K562 (cell line): ENCODE results near the gene DDR1. TPM values are rescaled to one million over a fixed set of nuclear protein-coding genes. Genes with fewer than 3 reads are reported as not detected.

Experiments
- ATAC-seq: fragments of 200-7000 bp; cut with Tn5 transposase; 3 replicates; pipeline ENCODE4 v1.9.1; 2020; ENCODE audit warnings: moderate library complexity
- BruUV-seq: library from RNA; stranded (reverse); fragments of 400-500 nt; replicated peaks from 2 replicates; lab custom pipeline; 2021; lab: Mats Ljungman, UMichigan
- CTCF ChIA-PET: fragments of 300-600 bp; formaldehyde crosslinking; extraction: SDS; loops from one replicate; lab custom pipeline; 2021; ENCODE audit warnings: low intra/inter-chr PET ratio; lab: Yijun Ruan, JAX
- POLR2A ChIA-PET: fragments of 300-600, 350-650 bp; sonication (Branson Sonifier 250); formaldehyde crosslinking; extraction: SDS; loops from one replicate; lab custom pipeline; 2021; ENCODE audit warnings: antibody characterized with exemption, inconsistent platforms; lab: Yijun Ruan, JAX
- DNase-seq, 4 experiments: peaks; one replicate each; pipeline versions ENCODE4 v3.0.0 to v3.0.0-alpha.2; 2011 to 2018; ENCODE audit warnings: low spot score in 3 of 4, mixed read lengths in 3 of 4; ENCODE audit errors: extremely low read depth in 1 of 4
- FAIRE-seq: peaks from 2 replicates; lab custom pipeline; 2011; peaks lifted over from hg19 to GRCh38; lab: Jason Lieb, UNC
- H2AFZ ChIP-seq: 2 replicates; pipeline ENCODE4 v1.6.0; 2011; ENCODE audit warnings: low read depth, low read length, control low read depth, inconsistent platforms
- H3K27ac ChIP-seq: fragments of 200-600 bp; 3 replicates; pipeline ENCODE4 v1.8.0; 2011; ENCODE audit warnings: low read depth, mild to moderate bottlenecking, control low read depth, inconsistent platforms, low read length, moderate library complexity, mixed read lengths; ENCODE audit errors: extremely low read depth
- H3K27me3 ChIP-seq, 2 experiments: fragments of 300-600 bp in 1 of 2; 2 replicates in 1 of 2; 3 replicates in 1 of 2; pipeline versions ENCODE4 v1.6.0 to v1.8.0; 2011; ENCODE audit warnings: inconsistent platforms in 2 of 2, low read length in 2 of 2, mild to moderate bottlenecking in 1 of 2, mixed read lengths in 1 of 2, moderate library complexity in 1 of 2; ENCODE audit not compliant: control insufficient read depth in 2 of 2, insufficient read depth in 2 of 2
- H3K36me3 ChIP-seq: fragments of 300-600 bp; 3 replicates; pipeline ENCODE4 v1.8.0; 2011; ENCODE audit warnings: mild to moderate bottlenecking, low read length, inconsistent platforms; ENCODE audit not compliant: control insufficient read depth, insufficient read depth
- H3K4me1 ChIP-seq, 2 experiments: fragments of 200-600 bp in 1 of 2; replicated peaks in 1 of 2; 2 replicates in 1 of 2; 3 replicates in 1 of 2; pipeline versions ENCODE4 v1.5.1 to v1.8.0; 2011; ENCODE audit warnings: inconsistent platforms in 2 of 2, low read length in 2 of 2, mild to moderate bottlenecking in 1 of 2, mixed read lengths in 1 of 2, moderate library complexity in 1 of 2; ENCODE audit not compliant: control insufficient read depth in 2 of 2, insufficient read depth in 2 of 2
- H3K4me2 ChIP-seq: 2 replicates; pipeline ENCODE4 v1.6.1; 2011; ENCODE audit warnings: low read length, control low read depth, inconsistent platforms, mixed read lengths; ENCODE audit not compliant: insufficient read depth
- H3K4me3 ChIP-seq: fragments of 200-600 bp; sonication (generic), shearing (Covaris generic); 2 replicates; pipeline ENCODE4 v1.5.1; 2016; ENCODE audit warnings: control low read depth, inconsistent platforms
- H3K79me2 ChIP-seq: fragments of 200-600 bp; 3 replicates; pipeline ENCODE4 v1.8.0; 2011; ENCODE audit warnings: low read length, inconsistent platforms; ENCODE audit not compliant: control insufficient read depth, insufficient read depth
- H3K9ac ChIP-seq, 2 experiments: 2 replicates each; pipeline versions ENCODE4 v1.6.0 to v1.6.1; 2011; ENCODE audit warnings: low read depth in 2 of 2, low read length in 2 of 2, control low read depth in 1 of 2, inconsistent platforms in 1 of 2, mild to moderate bottlenecking in 1 of 2, mixed read lengths in 1 of 2; ENCODE audit not compliant: insufficient read depth in 1 of 2
- H3K9me1 ChIP-seq: one replicate; pipeline ENCODE4 v1.6.0; 2011; ENCODE audit warnings: inconsistent platforms, mild to moderate bottlenecking, low read length, moderate library complexity; ENCODE audit not compliant: control insufficient read depth, insufficient read depth
- H3K9me3 ChIP-seq: replicated peaks from 2 replicates; pipeline ENCODE4 v1.5.1; 2011; ENCODE audit warnings: low read depth, low read length, inconsistent platforms; ENCODE audit not compliant: control insufficient read depth, insufficient read depth
- H4K20me1 ChIP-seq: replicated peaks from 2 replicates; pipeline ENCODE4 v1.6.1; 2011; ENCODE audit warnings: low read length, inconsistent platforms, mixed read lengths; ENCODE audit not compliant: control insufficient read depth, insufficient read depth
- ARHGAP35 ChIP-seq: fragments of 450-650 bp; IDR thresholded peaks from 2 replicates; pipeline ENCODE4 v1.6.1; 2018; ENCODE audit not compliant: partially characterized antibody
- ATF7 ChIP-seq: fragments of 450-650 bp; IDR thresholded peaks from 2 replicates; pipeline ENCODE4 v1.7.1; 2014; ENCODE audit warnings: mild to moderate bottlenecking, moderate library complexity
- BMI1 ChIP-seq: fragments of 150-350 bp; IDR thresholded peaks from 2 replicates; pipeline ENCODE4 v1.6.1; 2014; ENCODE audit warnings: low read length
- CEBPB ChIP-seq: fragments of 450-650 bp; IDR thresholded peaks from 2 replicates; pipeline ENCODE4 v1.6.1; 2016; ENCODE audit warnings: missing genetic modification characterization, missing compliant biosample characterization
- CEBPG ChIP-seq, 3 experiments: fragments of 200-800 bp in 1 of 3; sonication (Bioruptor generic) in 1 of 3; sonication (generic) in 1 of 3; formaldehyde crosslinking in 1 of 3; IDR thresholded peaks in 2 of 3; conservative IDR thresholded peaks in 1 of 3; 2 replicates each; pipeline versions ENCODE4 v1.6.1 to v1.8.0; 2016 to 2022; ENCODE audit warnings: missing compliant biosample characterization in 2 of 3, missing genetic modification characterization in 2 of 3, mild to moderate bottlenecking in 1 of 3, missing genetic modification reagents in 1 of 3
- HDAC3 ChIP-seq: fragments of 450-650 bp; IDR thresholded peaks from 2 replicates; pipeline ENCODE4 v1.6.1; 2018; ENCODE audit warnings: borderline replicate concordance, mild to moderate bottlenecking, moderate library complexity; ENCODE audit not compliant: partially characterized antibody
- ILF3 ChIP-seq: fragments of 450-650 bp; IDR thresholded peaks from 2 replicates; pipeline ENCODE4 v1.6.1; 2018; ENCODE audit warnings: antibody characterized with exemption, mild to moderate bottlenecking, moderate library complexity, borderline replicate concordance
- KLF10 ChIP-seq: fragments of 250-450 bp; sonication (Bioruptor Pico); IDR thresholded peaks from 2 replicates; pipeline ENCODE4 v1.6.1; 2021; ENCODE audit warnings: matching md5 sums
- MLX ChIP-seq, 2 experiments: fragments of 450-650 bp in 1 of 2; sonication (generic) in 1 of 2; formaldehyde crosslinking; conservative IDR thresholded peaks; 2 replicates each; pipeline versions ENCODE4 v1.4.0 to v1.8.1; 2020 to 2022; ENCODE audit warnings: mild to moderate bottlenecking in 1 of 2, missing genetic modification reagents in 1 of 2
- NFIC ChIP-seq: fragments of 450-650 bp; IDR thresholded peaks from 2 replicates; pipeline ENCODE4 v1.6.1; 2017; ENCODE audit warnings: mild to moderate bottlenecking, inconsistent platforms
- NFIX ChIP-seq: fragments of 250-450 bp; sonication (Bioruptor Pico); IDR thresholded peaks from 2 replicates; pipeline ENCODE4 v1.4.0; 2020; ENCODE audit warnings: low read depth, mild to moderate bottlenecking, moderate library complexity
- NR3C1 ChIP-seq: sonication (generic); formaldehyde crosslinking; IDR thresholded peaks from 2 replicates; pipeline ENCODE4 v1.8.1; 2022; ENCODE audit warnings: missing genetic modification reagents
- PCBP2 ChIP-seq: fragments of 200-400 bp; formaldehyde crosslinking; IDR thresholded peaks from 2 replicates; pipeline ENCODE4 v1.6.1; 2018; ENCODE audit warnings: low read length, low read depth, mild to moderate bottlenecking, moderate library complexity; ENCODE audit not compliant: poor library complexity, severe bottlenecking
- RCOR1 ChIP-seq, 2 experiments: IDR thresholded peaks; 2 replicates each; pipeline ENCODE4 v1.6.1; 2012; ENCODE audit warnings: low read depth in 2 of 2, low read length in 2 of 2, borderline replicate concordance in 1 of 2, improper control_type of control experiment in 1 of 2
- RNF2 ChIP-seq: sonication (generic); IDR thresholded peaks from 2 replicates; pipeline ENCODE4 v1.6.1; 2016
- SIX5 ChIP-seq, 2 experiments: IDR thresholded peaks; 2 replicates each; pipeline ENCODE4 v1.6.1; 2011; ENCODE audit warnings: low read length in 2 of 2, borderline replicate concordance in 1 of 2, low read depth in 1 of 2, mild to moderate bottlenecking in 1 of 2, moderate library complexity in 1 of 2; ENCODE audit not compliant: insufficient read depth in 1 of 2
- STAT5A ChIP-seq: IDR thresholded peaks from 2 replicates; pipeline ENCODE4 v1.6.1; 2012; ENCODE audit warnings: low read length, inconsistent platforms, borderline replicate concordance
- TAF7 ChIP-seq: fragments of 450-650 bp; IDR thresholded peaks from 2 replicates; pipeline ENCODE4 v1.6.1; 2016; ENCODE audit warnings: missing genetic modification characterization, missing compliant biosample characterization
- ZNF778 ChIP-seq: fragments of 450-650 bp; formaldehyde crosslinking; IDR thresholded peaks from 2 replicates; pipeline ENCODE4 v1.4.0; 2020; ENCODE audit warnings: mild to moderate bottlenecking, moderate library complexity
- WGBS: fragments of 100-300 bp; shearing (Covaris generic); methylation state at CpG from one replicate; pipeline ENCODE4 v1.1.6; 2016; ENCODE audit warnings: low coverage, mixed read lengths; ENCODE audit not compliant: insufficient coverage; ENCODE audit errors: missing lambda C conversion rate; 5-methylcytosine and 5-hydroxymethylcytosine counted together
- in situ Hi-C: fragments of 300-500 bp; cut with MboI; formaldehyde crosslinking; loops from 4 replicates; pipeline ENCODE4 v1.15.0; 2018; ENCODE audit warnings: inconsistent platforms, mixed read lengths
- intact Hi-C: fragments of 100-400 bp; cut with micrococcal nuclease; formaldehyde crosslinking; loops from 2 replicates; pipeline ENCODE4 v1.14.2; 2022
- polyA plus RNA-seq, 8 experiments: library from polyadenylated mRNA; depleted of rRNA in 4 of 8; stranded (reverse) in 5 of 8; unstranded in 3 of 8; fragments of >200 nt; fragmentation: Nextera tagmentation in 2 of 8; fragmentation: Illumina TruSeq in 1 of 8; extraction: Ambion mirVana in 2 of 8; extraction: Trizol in 1 of 8; gene quantifications; 2 replicates each; pipeline versions ENCODE4 v1.2.1 to v1.2.3, GENCODE V29; 2011 to 2014; ENCODE audit warnings: inconsistent platforms in 1 of 8, missing spikeins in 1 of 8
- total RNA-seq, 7 experiments: library from RNA; depleted of rRNA in 6 of 7; stranded (reverse); fragments of >200 nt in 6 of 7; fragmentation: Illumina TruSeq in 2 of 7; extraction: Trizol in 2 of 7; gene quantifications; 2 replicates each; pipeline versions ENCODE4 v1.2.1 to v1.2.3, GENCODE V29; 2011 to 2021; ENCODE audit warnings: low replicate concordance in 1 of 7
- TF ChIP-seq, protein P1 (sequence below), 2 experiments: IDR thresholded peaks in 1 of 2; conservative IDR thresholded peaks in 1 of 2; 2 replicates each; pipeline ENCODE4 v1.6.1; 2016; ENCODE audit warnings: low read depth in 2 of 2, mild to moderate bottlenecking in 1 of 2, missing compliant biosample characterization in 1 of 2, missing genetic modification characterization in 1 of 2, moderate library complexity in 1 of 2

Gene DDR1
- total and polyA plus RNA-seq, 9 of the 15 experiments (the other 6 are each of a cell fraction or from before 2014, with no cell fraction given) = 1.4 to 44.6 (median 12.2) TPM

DNA sequence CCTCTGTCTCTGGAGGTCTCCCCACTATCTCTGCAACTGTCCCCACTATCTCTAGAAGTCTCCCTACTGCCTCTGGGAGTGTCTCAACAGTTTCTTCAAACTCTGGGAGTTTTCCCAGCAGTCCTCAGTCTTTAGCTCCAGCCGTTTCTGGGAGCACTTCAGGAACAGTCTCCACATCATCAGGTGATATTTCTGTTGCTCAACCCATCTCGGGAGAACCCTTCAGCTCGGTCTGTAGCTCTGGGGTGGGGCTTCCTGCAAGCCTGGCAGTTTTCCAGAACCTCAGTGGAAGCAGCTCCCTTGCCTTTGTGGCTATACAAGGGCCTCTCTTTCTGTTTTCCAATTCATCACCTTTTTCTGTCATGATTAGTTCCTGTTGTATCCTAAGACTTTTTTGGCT is 50.7 kb downstream of the DDR1 start:
- 3% methylated on average over 3 of the region's 3 CpGs for WGBS
- TF ChIP-seq ATF7 = no peak
- TF ChIP-seq TAF7 (tag) = no peak
- TF ChIP-seq, protein P1, sequence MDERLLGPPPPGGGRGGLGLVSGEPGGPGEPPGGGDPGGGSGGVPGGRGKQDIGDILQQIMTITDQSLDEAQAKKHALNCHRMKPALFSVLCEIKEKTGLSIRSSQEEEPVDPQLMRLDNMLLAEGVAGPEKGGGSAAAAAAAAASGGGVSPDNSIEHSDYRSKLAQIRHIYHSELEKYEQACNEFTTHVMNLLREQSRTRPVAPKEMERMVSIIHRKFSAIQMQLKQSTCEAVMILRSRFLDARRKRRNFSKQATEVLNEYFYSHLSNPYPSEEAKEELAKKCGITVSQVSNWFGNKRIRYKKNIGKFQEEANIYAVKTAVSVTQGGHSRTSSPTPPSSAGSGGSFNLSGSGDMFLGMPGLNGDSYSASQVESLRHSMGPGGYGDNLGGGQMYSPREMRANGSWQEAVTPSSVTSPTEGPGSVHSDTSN (CRISPR knock-in tag; IDR thresholded peaks at IDR 0.05; ENCODE audit: low read depth) = no peak
- TF ChIP-seq, protein P1 (tag; conservative IDR thresholded peaks at IDR 0.05; ENCODE audit: low read depth) = no peak
- no peak for TF ChIP-seq BMI1
- TF ChIP-seq ZNF778 (CRISPR knock-in tag) = no peak
- no peak for TF ChIP-seq KLF10 (CRISPR knock-in tag)
- TF ChIP-seq STAT5A = no peak
- TF ChIP-seq NR3C1 (CRISPR knock-in tag) = no peak
- no peak for TF ChIP-seq ARHGAP35
- peak; percentile 74 for TF ChIP-seq NFIC
- no peak for TF ChIP-seq RNF2
- TF ChIP-seq RCOR1 (IDR thresholded peaks at IDR 0.05; ENCODE audit: borderline replicate concordance in 1 of 2, low read depth in 2 of 2, low read length in 2 of 2) = 0 out of 4 replicates have a peak, but pooled peaks of 1 of the 2 experiments have one; percentile 12
- peak; percentile 81 for TF ChIP-seq CEBPB
- no peak for TF ChIP-seq NFIX (CRISPR knock-in tag)
- no peak for TF ChIP-seq HDAC3
- no peak for TF ChIP-seq CEBPG (CRISPR knock-in tag; IDR thresholded peaks at IDR 0.05)
- TF ChIP-seq CEBPG (tag; conservative IDR thresholded peaks at IDR 0.05 in 1 of 2, IDR thresholded peaks at IDR 0.05 in 1 of 2) = 0 out of 4 replicates have a peak, but pooled peaks of 1 of the 2 experiments have one; percentile 37
- TF ChIP-seq PCBP2 = no peak
- TF ChIP-seq ILF3 = no peak
- no peak for TF ChIP-seq MLX (CRISPR knock-in tag; conservative IDR thresholded peaks at IDR 0.05)
- TF ChIP-seq SIX5 (IDR thresholded peaks at IDR 0.05; ENCODE audit: borderline replicate concordance in 1 of 2, insufficient read depth in 1 of 2, low read depth in 1 of 2, low read length in 2 of 2) = no peak

More for the DNA sequence above, 50.7 kb downstream of the DDR1 start:
- no peaks in the 10 kb centered on the region for H3K9me3 ChIP-seq
- in situ Hi-C loops (no loop called here), intact Hi-C loops (no loop called here)
- peaks cover 20 to 45% of the 10 kb centered on the region in 2 experiments for H3K27me3 ChIP-seq
- H4K20me1 ChIP-seq = peaks cover 6% of the 10 kb centered on the region; the same call in 1 of the 2 replicates
- H3K36me3 ChIP-seq = no peaks in the 10 kb centered on the region
- no peaks in the 10 kb centered on the region for H3K79me2 ChIP-seq
- POLR2A ChIA-PET = interaction anchor here (0.7 to 1.8 kb wide), 3 partner anchors 9 to 192 kb away, joined by 3 to 5 read pairs (median 3); no protein-coding TSS in a partner anchor
- H3K9ac ChIP-seq = no peak overlapping the region
- CTCF ChIA-PET = no interaction called here
- DNase-seq (peak; percentile 36 to 61 (median 40)), ATAC-seq (peak; percentile 30; the same call in 2 of the 3 replicates), FAIRE-seq (peak; percentile 77)
- H3K9me1 ChIP-seq = no peaks in the 10 kb centered on the region
- no peak overlapping the region for H3K27ac ChIP-seq
- no peak overlapping the region for H3K4me2 ChIP-seq
- no TSS peak for BruUV-seq
- peaks cover 0 to under 1% of the 10 kb centered on the region in 2 experiments; a peak in 2 of 5 replicates for H3K4me1 ChIP-seq
- no peak overlapping the region; the same call in 1 of the 2 replicates for H2AFZ ChIP-seq
- H3K4me3 ChIP-seq = no peak overlapping the region
